ENCODE measurements around the gene DR1. TPM values are rescaled to one million over a fixed set of nuclear protein-coding genes. Genes with fewer than 3 reads are reported as not detected.

Gene DR1
- total RNA-seq, 4 donors from 2014 or later, result 26.9 to 62.7 (median 30.9) TPM

- Histone ChIP-seq H3K27me3 (no peaks in the 10 kb centered on the region), H3K36me3 (no peaks in the 10 kb centered on the region), H3K4me3 (no peak overlapping the region), H3K4me1 (peaks cover 0 to 6% (median 0%) of the 10 kb centered on the region in 4 donors), H3K9me3 (no peaks in the 10 kb centered on the region), H3K27ac (no peak overlapping the region)
- DNase-seq, result no peak
- no peak for TF ChIP-seq POLR2A (IDR thresholded peaks at IDR 0.05)
- TF ChIP-seq, protein P1, sequence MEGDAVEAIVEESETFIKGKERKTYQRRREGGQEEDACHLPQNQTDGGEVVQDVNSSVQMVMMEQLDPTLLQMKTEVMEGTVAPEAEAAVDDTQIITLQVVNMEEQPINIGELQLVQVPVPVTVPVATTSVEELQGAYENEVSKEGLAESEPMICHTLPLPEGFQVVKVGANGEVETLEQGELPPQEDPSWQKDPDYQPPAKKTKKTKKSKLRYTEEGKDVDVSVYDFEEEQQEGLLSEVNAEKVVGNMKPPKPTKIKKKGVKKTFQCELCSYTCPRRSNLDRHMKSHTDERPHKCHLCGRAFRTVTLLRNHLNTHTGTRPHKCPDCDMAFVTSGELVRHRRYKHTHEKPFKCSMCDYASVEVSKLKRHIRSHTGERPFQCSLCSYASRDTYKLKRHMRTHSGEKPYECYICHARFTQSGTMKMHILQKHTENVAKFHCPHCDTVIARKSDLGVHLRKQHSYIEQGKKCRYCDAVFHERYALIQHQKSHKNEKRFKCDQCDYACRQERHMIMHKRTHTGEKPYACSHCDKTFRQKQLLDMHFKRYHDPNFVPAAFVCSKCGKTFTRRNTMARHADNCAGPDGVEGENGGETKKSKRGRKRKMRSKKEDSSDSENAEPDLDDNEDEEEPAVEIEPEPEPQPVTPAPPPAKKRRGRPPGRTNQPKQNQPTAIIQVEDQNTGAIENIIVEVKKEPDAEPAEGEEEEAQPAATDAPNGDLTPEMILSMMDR (IDR thresholded peaks at IDR 0.05), result no peak
Observed at GRCh38 chr1:93323185-93323820, 22.4 kb upstream of the DR1 start.

DNA sequence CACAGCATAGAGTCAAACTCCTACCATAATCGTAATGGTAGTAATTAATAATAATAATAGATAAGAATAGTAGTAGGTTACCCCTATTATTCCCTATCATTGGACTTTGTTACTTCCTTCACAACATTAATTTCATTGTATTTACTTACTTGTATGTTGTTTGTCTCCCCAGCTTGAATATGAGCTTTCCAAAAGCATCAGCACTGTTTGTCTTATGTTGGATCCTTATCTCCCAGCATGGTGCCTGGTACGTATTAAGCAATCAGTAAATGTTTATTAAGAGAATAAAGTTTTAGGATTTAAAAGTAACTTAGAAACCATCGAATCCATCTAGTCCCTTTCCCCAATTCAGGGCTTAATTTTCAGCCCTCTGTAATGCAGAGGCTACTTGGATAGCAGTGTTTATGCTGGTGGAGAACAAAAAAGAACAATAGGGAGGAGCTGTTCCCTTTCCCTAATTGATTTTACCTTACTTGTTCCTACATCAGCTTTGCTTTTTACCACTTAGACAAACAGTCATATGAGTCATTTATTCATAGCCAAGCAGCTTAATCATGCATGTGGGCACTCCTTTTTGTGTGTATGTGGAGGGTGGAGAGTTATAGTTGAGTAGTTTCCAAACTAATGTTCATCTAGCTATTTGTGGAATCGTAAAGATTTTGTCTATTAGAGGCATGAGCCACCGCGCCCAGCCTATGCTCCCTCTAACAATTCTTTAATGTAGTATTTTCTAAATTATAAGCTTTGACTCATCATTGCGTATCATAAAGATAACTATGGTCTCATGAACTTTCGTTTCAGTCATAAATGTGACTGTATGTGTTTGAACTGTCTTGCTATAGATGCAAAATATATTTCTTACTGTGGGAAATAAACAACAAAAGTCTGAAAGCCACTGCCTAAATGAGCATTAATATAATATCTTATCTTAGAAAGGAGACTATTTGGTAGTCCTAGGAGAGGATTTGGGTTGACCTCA lies 20.9 kb upstream of the DR1 start:
- TF ChIP-seq, protein P1 (IDR thresholded peaks at IDR 0.05), result no peak
- TF ChIP-seq POLR2A (IDR thresholded peaks at IDR 0.05), result no peak
- peak in 1 of 3 donors; percentile 50 for DNase-seq
- no peak overlapping the region for H3K27ac ChIP-seq

DNA sequence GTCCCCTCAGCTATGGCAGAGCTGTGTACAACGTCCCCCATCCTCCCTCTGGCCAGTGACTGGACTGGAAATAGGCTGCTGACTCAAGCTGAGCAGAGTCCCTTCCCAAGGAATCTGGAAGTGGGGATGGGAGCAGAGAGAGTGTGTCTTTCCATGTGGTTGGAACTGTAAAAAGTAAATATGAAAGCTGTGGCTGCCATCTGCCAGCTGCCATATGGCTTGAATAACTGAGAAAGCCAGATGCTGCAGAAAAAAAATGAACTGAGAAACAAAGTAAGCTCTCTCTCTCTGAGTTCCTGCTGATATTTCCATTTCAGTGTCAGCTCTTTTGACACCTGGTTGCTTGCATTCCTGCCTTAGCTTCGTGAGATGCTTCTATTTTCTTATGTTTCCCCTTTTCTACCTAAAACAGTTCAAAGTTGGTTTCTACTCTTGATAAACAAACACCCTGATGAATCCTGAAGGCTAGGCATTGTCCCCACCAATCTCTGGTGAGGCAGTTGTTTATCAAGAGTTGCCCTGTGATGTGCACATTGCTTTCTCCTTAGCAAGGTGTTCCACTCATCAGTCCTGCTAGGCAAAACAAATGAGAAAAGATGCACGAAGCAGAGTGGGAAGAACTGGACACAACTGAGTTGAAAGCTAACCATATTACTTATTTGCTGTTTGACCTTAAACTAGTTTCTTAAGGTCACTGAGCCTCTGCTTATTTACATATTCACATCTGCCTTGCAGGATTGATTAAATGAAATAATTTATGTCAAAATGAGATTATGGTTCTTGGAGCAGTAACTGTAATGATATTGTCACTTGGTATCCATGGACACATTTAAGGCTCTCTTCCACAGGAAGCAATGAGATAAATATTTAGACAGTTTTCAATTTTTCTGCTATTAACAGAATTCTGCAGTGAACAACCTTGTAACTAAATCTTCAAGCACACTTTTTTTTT lies 16.6 kb upstream of the DR1 start:
- Histone ChIP-seq H3K4me3 (no peak overlapping the region), H3K36me3 (no peaks in the 10 kb centered on the region), H3K27me3 (no peaks in the 10 kb centered on the region), H3K4me1 (no peaks in the 10 kb centered on the region), H3K9me3 (no peaks in the 10 kb centered on the region), H3K27ac (no peak overlapping the region)
- no peak for DNase-seq
- TF ChIP-seq, protein P1 (IDR thresholded peaks at IDR 0.05), result no peak
- TF ChIP-seq POLR2A (IDR thresholded peaks at IDR 0.05), result no peak

More for the DNA sequence above, 20.9 kb upstream of the DR1 start:
- no peak overlapping the region for H3K4me3 ChIP-seq
- H3K4me1 ChIP-seq, result peaks cover 0 to 6% (median 0%) of the 10 kb centered on the region in 4 donors
- H3K9me3 ChIP-seq, result no peaks in the 10 kb centered on the region
- no peaks in the 10 kb centered on the region for H3K27me3 ChIP-seq
- no peaks in the 10 kb centered on the region for H3K36me3 ChIP-seq

DNA sequence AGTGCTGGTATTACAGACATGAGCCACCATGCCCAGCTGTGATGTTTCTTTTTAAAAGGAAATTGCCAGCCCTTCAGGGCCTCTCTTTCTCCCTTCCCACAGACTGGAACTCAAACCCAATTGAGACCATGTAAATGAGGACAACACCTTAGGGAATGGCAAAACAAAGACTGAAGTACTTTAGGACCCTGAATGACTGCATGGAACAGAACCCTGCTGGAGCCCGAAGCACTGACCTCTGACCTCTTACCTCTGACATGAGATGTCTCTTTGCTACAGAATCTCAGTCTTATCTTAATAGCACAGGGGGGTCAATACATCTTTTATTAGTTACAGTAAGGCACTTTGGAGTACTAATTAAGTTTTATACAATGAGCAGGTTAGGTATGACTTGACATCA lies 15.5 kb upstream of the DR1 start:
- H3K4me3 ChIP-seq, result no peak overlapping the region
- no peak for TF ChIP-seq POLR2A (IDR thresholded peaks at IDR 0.05)
- TF ChIP-seq, protein P1 (IDR thresholded peaks at IDR 0.05), result no peak
- no peak overlapping the region for H3K27ac ChIP-seq
- no peak for DNase-seq
- no peaks in the 10 kb centered on the region for H3K27me3 ChIP-seq
- H3K4me1 ChIP-seq, result no peaks in the 10 kb centered on the region
- H3K36me3 ChIP-seq, result no peaks in the 10 kb centered on the region
- H3K9me3 ChIP-seq, result no peaks in the 10 kb centered on the region

- Histone ChIP-seq H3K4me1 (no peaks in the 10 kb centered on the region), H3K4me3 (no peak overlapping the region), H3K27ac (no peak overlapping the region), H3K27me3 (no peaks in the 10 kb centered on the region), H3K36me3 (no peaks in the 10 kb centered on the region), H3K9me3 (no peaks in the 10 kb centered on the region)
- no peak for DNase-seq
- TF ChIP-seq, protein P1 (IDR thresholded peaks at IDR 0.05), result no peak
- TF ChIP-seq POLR2A (IDR thresholded peaks at IDR 0.05), result no peak
Observed at GRCh38 chr1:93330617-93331016, 15.1 kb upstream of the DR1 start.
